Measurements from ENCODE around the gene ELOVL3. TPM values are rescaled to one million over a fixed set of nuclear protein-coding genes. Genes with fewer than 3 reads are reported as not detected.
A peak's percentile ranks its signal among the peaks of the same experiment; 100 is the strongest.

The ELOVL3 gene
- total RNA-seq, 1 experiment from 2014 or later: not detected

- no TSS peak for BruUV-seq (replicated peaks)
- ChIA-PET POLR2A (interaction anchor here (0.7 to 2.7 kb wide), 15 partner anchors 15 to 234 kb away, joined by 3 to 14 read pairs (median 4); partner anchors contain the start of genes C10orf95, CUEDC2 and FBXL15), CTCF (interaction anchor here (0.5 to 17.5 kb wide), 17 partner anchors 14 to 1808 kb away, joined by 3 to 354 read pairs (median 5); partner anchors contain the start of gene PITX3)
- peaks cover 6% of the 10 kb centered on the region for H3K36me3 Mint-ChIP-seq (ENCODE audit: insufficient read depth, unreplicated experiment)
- intact Hi-C loops (cut with micrococcal nuclease): loop anchor here (1.0 to 10.0 kb wide), 2 partner anchors 58 to 198 kb away; partner anchors contain the start of gene FBXL15
- H3K27ac Mint-ChIP-seq (ENCODE audit: low read depth, unreplicated experiment): no peak overlapping the region
- H3K4me1 Mint-ChIP-seq (ENCODE audit: insufficient read depth, unreplicated experiment): peaks cover 25% of the 10 kb centered on the region
- no peaks in the 10 kb centered on the region for H3K9me3 Mint-ChIP-seq (ENCODE audit: unreplicated experiment)
- peaks cover 28% of the 10 kb centered on the region for H3K27me3 Mint-ChIP-seq (ENCODE audit: insufficient read depth, unreplicated experiment)
- DNase-seq (ENCODE audit: unreplicated experiment): peak; percentile 94
- TF ChIP-seq CTCF (IDR thresholded peaks at IDR 0.05; ENCODE audit: unreplicated experiment): no peak
- H3K4me3 Mint-ChIP-seq (ENCODE audit: unreplicated experiment): peak overlapping the region; percentile 41
Measured at GRCh38 chr10:102227050-102227449, 951 bp downstream of the ELOVL3 start.

GRCh38 chr10:102229810-102230263 is 3.7 kb downstream of the ELOVL3 start:
- H3K9me3 Mint-ChIP-seq (ENCODE audit: unreplicated experiment): no peaks in the 10 kb centered on the region
- H3K4me3 Mint-ChIP-seq (ENCODE audit: unreplicated experiment): peak overlapping the region; percentile 68
- peaks cover 17% of the 10 kb centered on the region for H3K27me3 Mint-ChIP-seq (ENCODE audit: insufficient read depth, unreplicated experiment)
- TF ChIP-seq CTCF (IDR thresholded peaks at IDR 0.05; ENCODE audit: unreplicated experiment): peak; percentile 97
- no TSS peak for BruUV-seq (replicated peaks)
- peak; percentile 85 for DNase-seq (ENCODE audit: unreplicated experiment)
- ChIA-PET CTCF (interaction anchor here (0.6 to 17.5 kb wide), 47 partner anchors 8 to 366 kb away, joined by 3 to 354 read pairs (median 6); partner anchors contain the start of gene GBF1), POLR2A (interaction anchor here (0.8 to 2.1 kb wide), 15 partner anchors 15 to 191 kb away, joined by 3 to 15 read pairs (median 4); partner anchors contain the start of genes FBXL15, GBF1 and NFKB2)
- intact Hi-C loops (cut with micrococcal nuclease): loop anchor here (1.0 to 10.0 kb wide), 4 partner anchors 117 to 249 kb away; partner anchors contain the start of gene FBXL15
- peaks cover 6% of the 10 kb centered on the region for H3K36me3 Mint-ChIP-seq (ENCODE audit: insufficient read depth, unreplicated experiment)
- H3K27ac Mint-ChIP-seq (ENCODE audit: low read depth, unreplicated experiment): no peak overlapping the region
- H3K4me1 Mint-ChIP-seq (ENCODE audit: insufficient read depth, unreplicated experiment): peaks cover 25% of the 10 kb centered on the region

- Mint-ChIP-seq H3K27ac (ENCODE audit: low read depth, unreplicated experiment) (no peak overlapping the region), H3K4me1 (ENCODE audit: insufficient read depth, unreplicated experiment) (peaks cover 26% of the 10 kb centered on the region), H3K36me3 (ENCODE audit: insufficient read depth, unreplicated experiment) (peaks cover 6% of the 10 kb centered on the region), H3K4me3 (ENCODE audit: unreplicated experiment) (peak overlapping the region; percentile 68), H3K27me3 (ENCODE audit: insufficient read depth, unreplicated experiment) (peaks cover 17% of the 10 kb centered on the region), H3K9me3 (ENCODE audit: unreplicated experiment) (no peaks in the 10 kb centered on the region)
- TF ChIP-seq CTCF (IDR thresholded peaks at IDR 0.05; ENCODE audit: unreplicated experiment): no peak
- intact Hi-C loops (cut with micrococcal nuclease): loop anchor here (1.0 kb wide), 1 partner anchor 117 kb away; no protein-coding TSS in a partner anchor
- POLR2A ChIA-PET: interaction anchor here (0.8 to 2.1 kb wide), 15 partner anchors 15 to 191 kb away, joined by 3 to 15 read pairs (median 4); partner anchors contain the start of genes FBXL15, GBF1 and NFKB2
- CTCF ChIA-PET: interaction anchor here (0.5 to 17.5 kb wide), 43 partner anchors 9 to 1016 kb away, joined by 3 to 354 read pairs (median 5); partner anchors contain the start of genes FBXL15 and GBF1
- BruUV-seq (replicated peaks): no TSS peak
- DNase-seq (ENCODE audit: unreplicated experiment): peak; percentile 83
Measured at GRCh38 chr10:102230264-102230860, 4.3 kb downstream of the ELOVL3 start.

GRCh38 chr10:102230861-102231356 is 4.8 kb downstream of the ELOVL3 start:
- peaks cover 6% of the 10 kb centered on the region for H3K36me3 Mint-ChIP-seq (ENCODE audit: insufficient read depth, unreplicated experiment)
- ChIA-PET CTCF (interaction anchor here (0.5 to 17.5 kb wide), 23 partner anchors 9 to 1016 kb away, joined by 3 to 354 read pairs (median 6); partner anchors contain the start of gene FBXL15), POLR2A (interaction anchor here (1.9 to 2.1 kb wide), 4 partner anchors 115 to 190 kb away, joined by 7 to 15 read pairs (median 10); partner anchors contain the start of gene FBXL15)
- peaks cover 17% of the 10 kb centered on the region for H3K27me3 Mint-ChIP-seq (ENCODE audit: insufficient read depth, unreplicated experiment)
- TF ChIP-seq CTCF (IDR thresholded peaks at IDR 0.05; ENCODE audit: unreplicated experiment): no peak
- no peak for DNase-seq (ENCODE audit: unreplicated experiment)
- no peak overlapping the region for H3K27ac Mint-ChIP-seq (ENCODE audit: low read depth, unreplicated experiment)
- peaks cover 27% of the 10 kb centered on the region for H3K4me1 Mint-ChIP-seq (ENCODE audit: insufficient read depth, unreplicated experiment)
- H3K9me3 Mint-ChIP-seq (ENCODE audit: unreplicated experiment): no peaks in the 10 kb centered on the region
- no TSS peak for BruUV-seq (replicated peaks)
- intact Hi-C loops (cut with micrococcal nuclease): loop anchor here (1.0 kb wide), 1 partner anchor 116 kb away; no protein-coding TSS in a partner anchor
- H3K4me3 Mint-ChIP-seq (ENCODE audit: unreplicated experiment): peak overlapping the region; percentile 68

All from MCF 10A (cell line).